Endothelial cell (in vitro differentiated cells): ENCODE measurements around the gene PARD6A. TPM values are rescaled to one million over a fixed set of nuclear protein-coding genes. Genes with fewer than 3 reads are reported as not detected.
A peak's percentile ranks its signal among the peaks of the same experiment; 100 is the strongest.

Experiments
- DNase-seq: peaks from one replicate; pipeline ENCODE4 v3.0.0; 2021; ENCODE audit warnings: low spot score
- H3K27ac Mint-ChIP-seq: one replicate; pipeline ENCODE4 v1.8.0; 2021; ENCODE audit warnings: mixed read lengths, inconsistent platforms; ENCODE audit not compliant: unreplicated experiment
- H3K27me3 Mint-ChIP-seq: one replicate; pipeline ENCODE4 v1.8.0; 2021; ENCODE audit warnings: mild to moderate bottlenecking, moderate library complexity, mixed read lengths, inconsistent platforms; ENCODE audit not compliant: unreplicated experiment
- H3K36me3 Mint-ChIP-seq: one replicate; pipeline ENCODE4 v1.8.0; 2021; ENCODE audit warnings: mild to moderate bottlenecking, low read depth, mixed read lengths, inconsistent platforms; ENCODE audit not compliant: unreplicated experiment
- H3K4me1 Mint-ChIP-seq: one replicate; pipeline ENCODE4 v1.8.0; 2021; ENCODE audit warnings: mild to moderate bottlenecking, mixed read lengths, inconsistent platforms; ENCODE audit not compliant: unreplicated experiment
- H3K4me3 Mint-ChIP-seq: one replicate; pipeline ENCODE4 v1.8.0; 2021; ENCODE audit warnings: mild to moderate bottlenecking, mixed read lengths, inconsistent platforms; ENCODE audit not compliant: unreplicated experiment
- H3K9me3 Mint-ChIP-seq: one replicate; pipeline ENCODE4 v1.8.0; 2021; ENCODE audit warnings: mixed read lengths, inconsistent platforms; ENCODE audit not compliant: unreplicated experiment
- long read RNA-seq: library from polyadenylated mRNA; unstranded; transcript quantifications from one replicate; pipeline ENCODE4 v2.0.0, GENCODE V29; 2020; ENCODE audit not compliant: unreplicated experiment
- total RNA-seq: library from RNA; stranded (reverse); fragmentation: NEBNext Ultra II Directional; extraction: Animal tissue kit (Norgen Biotek cat#: 25700); gene quantifications from one replicate; pipeline ENCODE4 v1.2.1, GENCODE V29; 2021; ENCODE audit not compliant: unreplicated experiment
- TF ChIP-seq, protein P1 (sequence below): fragments of 200-600 bp; sonication (generic); IDR thresholded peaks from one replicate; pipeline ENCODE4 v1.5.0; 2021; ENCODE audit warnings: antibody characterized with exemption; ENCODE audit not compliant: unreplicated experiment

PARD6A gene
- total RNA-seq: 1.2 TPM
- long read RNA-seq, partial matches to known transcripts: 0 of 1 reads
- long read RNA-seq, other reads (novel, unspliced or antisense): 1 of 1 reads

DNA sequence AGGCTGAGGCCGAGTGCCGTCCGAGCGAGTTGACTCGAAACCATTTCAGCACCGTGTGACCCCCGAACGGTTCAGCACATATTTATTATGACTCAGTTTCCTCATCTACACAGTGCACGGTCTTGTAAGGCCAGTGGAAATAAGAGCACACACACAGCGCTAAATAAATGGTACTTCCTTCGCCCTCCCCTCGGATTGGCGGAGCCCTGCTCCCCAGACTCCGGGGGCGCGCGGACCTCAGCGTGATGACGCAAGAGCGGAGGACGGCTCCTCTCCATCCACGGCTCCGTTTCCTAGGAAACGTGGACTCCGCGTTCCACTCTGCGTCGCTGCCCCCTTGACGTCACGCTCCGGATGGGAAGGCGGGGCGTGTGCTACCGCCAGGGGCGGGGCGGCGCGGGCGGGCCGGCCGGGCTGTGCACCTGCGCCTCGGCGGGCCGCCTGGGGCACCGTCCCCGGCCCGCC lies at the start of gene PARD6A:
TSS of gene PARD6A (plus strand) at position 397 of the 465 bp plus-strand sequence. CDS start 79 bp downstream, outside the sequence.
- DNase-seq: peak; percentile 84

DNA sequence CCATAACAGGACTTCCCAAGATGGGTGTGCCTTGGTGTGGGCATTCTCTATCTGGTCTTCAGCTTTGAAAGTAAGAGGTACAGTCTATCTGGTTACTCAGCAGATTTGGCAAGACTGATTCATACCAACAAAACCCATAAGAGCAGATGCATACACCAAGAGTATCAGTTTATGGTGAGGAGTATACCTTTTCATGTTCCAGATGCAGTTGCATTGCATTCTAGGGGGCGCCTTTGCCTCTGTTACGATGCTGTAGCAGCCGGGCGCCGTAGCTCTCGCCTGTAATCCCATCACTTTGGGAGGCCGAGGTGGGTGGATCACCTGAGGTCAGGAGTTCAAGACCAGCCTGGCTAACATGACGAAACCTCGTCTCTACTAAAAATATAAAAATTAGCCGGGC lies 47.0 kb upstream of the PARD6A start:
- peak; percentile 26 for DNase-seq
- Mint-ChIP-seq H3K27me3 (no peaks in the 10 kb centered on the region), H3K4me3 (no peak overlapping the region), H3K36me3 (peaks cover 23% of the 10 kb centered on the region), H3K27ac (no peak overlapping the region), H3K9me3 (no peaks in the 10 kb centered on the region), H3K4me1 (no peaks in the 10 kb centered on the region)
- TF ChIP-seq, protein P1, sequence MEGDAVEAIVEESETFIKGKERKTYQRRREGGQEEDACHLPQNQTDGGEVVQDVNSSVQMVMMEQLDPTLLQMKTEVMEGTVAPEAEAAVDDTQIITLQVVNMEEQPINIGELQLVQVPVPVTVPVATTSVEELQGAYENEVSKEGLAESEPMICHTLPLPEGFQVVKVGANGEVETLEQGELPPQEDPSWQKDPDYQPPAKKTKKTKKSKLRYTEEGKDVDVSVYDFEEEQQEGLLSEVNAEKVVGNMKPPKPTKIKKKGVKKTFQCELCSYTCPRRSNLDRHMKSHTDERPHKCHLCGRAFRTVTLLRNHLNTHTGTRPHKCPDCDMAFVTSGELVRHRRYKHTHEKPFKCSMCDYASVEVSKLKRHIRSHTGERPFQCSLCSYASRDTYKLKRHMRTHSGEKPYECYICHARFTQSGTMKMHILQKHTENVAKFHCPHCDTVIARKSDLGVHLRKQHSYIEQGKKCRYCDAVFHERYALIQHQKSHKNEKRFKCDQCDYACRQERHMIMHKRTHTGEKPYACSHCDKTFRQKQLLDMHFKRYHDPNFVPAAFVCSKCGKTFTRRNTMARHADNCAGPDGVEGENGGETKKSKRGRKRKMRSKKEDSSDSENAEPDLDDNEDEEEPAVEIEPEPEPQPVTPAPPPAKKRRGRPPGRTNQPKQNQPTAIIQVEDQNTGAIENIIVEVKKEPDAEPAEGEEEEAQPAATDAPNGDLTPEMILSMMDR: no peak

More for the DNA sequence above, at the start of gene PARD6A:
- Mint-ChIP-seq H3K9me3 (no peaks in the 10 kb centered on the region), H3K27ac (peak within 1 kb of the TSS; percentile 75), H3K4me3 (peak within 1 kb of the TSS; percentile 92), H3K4me1 (peaks cover 8% of the 10 kb centered on the region), H3K27me3 (peaks cover 22% of the 10 kb centered on the region), H3K36me3 (peaks cover 10% of the 10 kb centered on the region)
- TF ChIP-seq, protein P1: no peak

DNA sequence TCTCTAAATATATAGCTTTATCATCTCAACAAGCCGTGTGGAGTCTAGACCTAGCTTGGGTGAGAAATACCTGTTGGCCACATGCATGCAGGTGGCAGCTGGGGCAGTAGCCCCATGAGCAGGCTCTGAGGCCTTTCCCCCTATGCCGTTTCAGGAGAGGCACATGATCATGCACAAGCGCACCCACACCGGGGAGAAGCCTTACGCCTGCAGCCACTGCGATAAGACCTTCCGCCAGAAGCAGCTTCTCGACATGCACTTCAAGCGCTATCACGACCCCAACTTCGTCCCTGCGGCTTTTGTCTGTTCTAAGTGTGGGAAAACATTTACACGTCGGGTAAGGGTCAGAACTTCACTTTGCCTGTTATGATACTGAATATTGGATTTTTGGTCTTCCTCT lies 32.5 kb upstream of the PARD6A start:
- TF ChIP-seq, protein P1: no peak

DNA sequence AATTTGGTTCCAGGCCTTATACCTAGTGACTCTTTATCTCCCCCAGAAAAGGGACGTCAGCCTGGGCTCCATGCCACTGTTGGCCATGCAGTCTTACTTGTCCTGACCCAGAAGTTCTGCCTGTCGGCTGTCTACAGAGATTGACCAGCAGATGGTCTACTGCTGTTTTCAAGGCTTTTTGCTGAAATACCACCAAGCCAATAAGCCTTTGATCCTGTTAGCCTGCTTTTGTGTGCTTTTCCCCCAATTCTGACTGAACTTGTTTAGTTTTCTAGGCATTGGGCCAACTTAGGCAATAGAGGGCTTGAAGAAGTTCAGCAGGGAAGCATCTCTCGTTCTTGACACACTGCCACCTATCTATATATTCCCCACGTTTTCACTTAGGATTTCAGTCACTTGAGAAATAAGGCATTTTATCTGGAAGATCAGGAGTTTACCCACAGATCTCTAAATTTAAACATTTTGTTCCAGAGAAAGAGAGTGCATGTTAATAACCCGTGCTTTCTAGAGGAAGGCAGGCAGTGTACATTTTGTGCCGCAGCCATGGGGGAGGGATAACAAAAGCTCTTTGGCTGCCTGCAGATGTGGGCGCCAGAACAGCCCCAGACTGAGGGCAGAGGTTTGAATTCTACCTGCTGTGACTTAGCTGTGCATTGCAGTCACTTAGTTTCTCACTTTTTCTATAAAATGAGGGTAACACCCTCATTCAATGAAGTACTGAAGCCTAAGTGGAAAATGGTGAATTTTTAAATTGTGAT lies 28.2 kb upstream of the PARD6A start:
- TF ChIP-seq, protein P1: no peak
- H3K27ac Mint-ChIP-seq: no peak overlapping the region
- H3K4me3 Mint-ChIP-seq: no peak overlapping the region
- peaks cover 31% of the 10 kb centered on the region for H3K36me3 Mint-ChIP-seq
- DNase-seq: no peak
- peaks cover 3% of the 10 kb centered on the region for H3K4me1 Mint-ChIP-seq
- H3K9me3 Mint-ChIP-seq: no peaks in the 10 kb centered on the region
- H3K27me3 Mint-ChIP-seq: peaks cover 1% of the 10 kb centered on the region

More for the DNA sequence above, 32.5 kb upstream of the PARD6A start:
- Mint-ChIP-seq H3K36me3 (peaks cover 34% of the 10 kb centered on the region), H3K9me3 (no peaks in the 10 kb centered on the region), H3K27ac (no peak overlapping the region), H3K27me3 (peaks cover 1% of the 10 kb centered on the region), H3K4me3 (no peak overlapping the region), H3K4me1 (peaks cover 3% of the 10 kb centered on the region)
- DNase-seq: no peak

- peaks cover 20% of the 10 kb centered on the region for H3K36me3 Mint-ChIP-seq
- H3K27me3 Mint-ChIP-seq: peaks cover 5% of the 10 kb centered on the region
- no peaks in the 10 kb centered on the region for H3K9me3 Mint-ChIP-seq
- TF ChIP-seq, protein P1: no peak
- H3K4me1 Mint-ChIP-seq: peaks cover 3% of the 10 kb centered on the region
- H3K27ac Mint-ChIP-seq: no peak overlapping the region
- no peak for DNase-seq
- H3K4me3 Mint-ChIP-seq: no peak overlapping the region
These were observed 24.0 kb upstream of the PARD6A start for GRCh38 chr16:67636713-67637112.
